Measurements from ENCODE around the gene TMEM161B. TPM values are rescaled to one million over a fixed set of nuclear protein-coding genes. Genes with fewer than 3 reads are reported as not detected.

The TMEM161B gene
- total RNA-seq, 1 donor from 2014 or later, result 21.5 TPM

GRCh38 chr5:88262116-88262515 lies 6.5 kb downstream of the TMEM161B start:
- Mint-ChIP-seq H3K9me3 (ENCODE audit: unreplicated experiment) (peaks cover 2% of the 10 kb centered on the region), H3K27ac (ENCODE audit: unreplicated experiment) (no peak overlapping the region), H3K4me1 (ENCODE audit: low read depth, unreplicated experiment) (no peaks in the 10 kb centered on the region), H3K4me3 (ENCODE audit: unreplicated experiment) (no peak overlapping the region), H3K27me3 (ENCODE audit: unreplicated experiment) (no peaks in the 10 kb centered on the region), H3K36me3 (ENCODE audit: unreplicated experiment) (peaks cover 5% of the 10 kb centered on the region)
- DNase-seq, result no peak
- no peak for TF ChIP-seq CTCF (IDR thresholded peaks at IDR 0.05; ENCODE audit: partially characterized antibody, unreplicated experiment)

- no peaks in the 10 kb centered on the region for H3K36me3 Mint-ChIP-seq (ENCODE audit: unreplicated experiment)
- no peaks in the 10 kb centered on the region for H3K4me1 Mint-ChIP-seq (ENCODE audit: low read depth, unreplicated experiment)
- no peaks in the 10 kb centered on the region for H3K27me3 Mint-ChIP-seq (ENCODE audit: unreplicated experiment)
- H3K4me3 Mint-ChIP-seq (ENCODE audit: unreplicated experiment), result no peak overlapping the region
- DNase-seq, result no peak
- no peak for TF ChIP-seq CTCF (IDR thresholded peaks at IDR 0.05; ENCODE audit: partially characterized antibody, unreplicated experiment)
- H3K27ac Mint-ChIP-seq (ENCODE audit: unreplicated experiment), result no peak overlapping the region
- H3K9me3 Mint-ChIP-seq (ENCODE audit: unreplicated experiment), result no peaks in the 10 kb centered on the region
Observed at GRCh38 chr5:88258636-88259035, 10.0 kb downstream of the TMEM161B start.

- H3K4me1 Mint-ChIP-seq (ENCODE audit: low read depth, unreplicated experiment), result no peaks in the 10 kb centered on the region
Observed at GRCh38 chr5:88256872-88257271, 11.8 kb downstream of the TMEM161B start.

GRCh38 chr5:88256037-88256436 lies 12.6 kb downstream of the TMEM161B start:
- Mint-ChIP-seq H3K9me3 (ENCODE audit: unreplicated experiment) (no peaks in the 10 kb centered on the region), H3K27ac (ENCODE audit: unreplicated experiment) (no peak overlapping the region), H3K36me3 (ENCODE audit: unreplicated experiment) (no peaks in the 10 kb centered on the region), H3K4me3 (ENCODE audit: unreplicated experiment) (no peak overlapping the region), H3K4me1 (ENCODE audit: low read depth, unreplicated experiment) (no peaks in the 10 kb centered on the region), H3K27me3 (ENCODE audit: unreplicated experiment) (no peaks in the 10 kb centered on the region)
- TF ChIP-seq CTCF (IDR thresholded peaks at IDR 0.05; ENCODE audit: partially characterized antibody, unreplicated experiment), result no peak
- DNase-seq, result no peak

More at GRCh38 chr5:88256872-88257271, 11.8 kb downstream of the TMEM161B start:
- Mint-ChIP-seq H3K4me3 (ENCODE audit: unreplicated experiment) (no peak overlapping the region), H3K9me3 (ENCODE audit: unreplicated experiment) (no peaks in the 10 kb centered on the region), H3K27ac (ENCODE audit: unreplicated experiment) (no peak overlapping the region), H3K27me3 (ENCODE audit: unreplicated experiment) (no peaks in the 10 kb centered on the region), H3K36me3 (ENCODE audit: unreplicated experiment) (no peaks in the 10 kb centered on the region)
- DNase-seq, result no peak
- TF ChIP-seq CTCF (IDR thresholded peaks at IDR 0.05; ENCODE audit: partially characterized antibody, unreplicated experiment), result no peak

DNA sequence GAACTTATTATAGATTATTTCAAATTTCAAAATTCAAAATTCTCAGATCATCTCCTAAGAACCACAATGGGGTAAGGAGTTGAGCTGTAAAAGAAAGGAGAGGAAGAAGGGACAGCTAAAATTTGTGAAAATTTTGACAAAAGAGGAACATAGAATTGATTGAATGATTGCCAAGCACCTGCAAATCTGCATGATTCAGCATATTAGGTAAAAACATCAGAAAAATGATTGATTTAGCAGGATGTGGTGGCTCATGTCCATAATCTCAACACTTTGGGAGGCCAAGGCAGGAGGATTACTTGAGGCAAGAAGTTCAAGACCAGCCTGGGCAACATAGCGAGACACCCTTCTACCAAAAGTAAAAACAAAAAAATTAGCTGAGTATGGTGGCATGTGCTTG lies 14.3 kb downstream of the TMEM161B start:
- no peak overlapping the region for H3K27ac Mint-ChIP-seq (ENCODE audit: unreplicated experiment)
- peaks cover 2% of the 10 kb centered on the region for H3K4me1 Mint-ChIP-seq (ENCODE audit: low read depth, unreplicated experiment)
- no peaks in the 10 kb centered on the region for H3K36me3 Mint-ChIP-seq (ENCODE audit: unreplicated experiment)
- no peaks in the 10 kb centered on the region for H3K9me3 Mint-ChIP-seq (ENCODE audit: unreplicated experiment)
- TF ChIP-seq CTCF (IDR thresholded peaks at IDR 0.05; ENCODE audit: partially characterized antibody, unreplicated experiment), result no peak
- no peaks in the 10 kb centered on the region for H3K27me3 Mint-ChIP-seq (ENCODE audit: unreplicated experiment)
- no peak for DNase-seq
- H3K4me3 Mint-ChIP-seq (ENCODE audit: unreplicated experiment), result no peak overlapping the region

Data from glutamatergic neuron (in vitro differentiated cells).